Activated CD4-positive, CD25-positive, alpha-beta regulatory T cell treated with anti-CD3 and anti-CD28 coated beads, Interleukin-2, amount 50 U/mL, for 24 hours (primary cell): ENCODE data around the gene COL27A1.

Experiments used
- ATAC-seq, 2 donors: fragments of 150-1000 bp; cut with Tn5 transposase; one replicate each; pipeline ENCODE4 v1.10.0; 2021; ENCODE audit warnings: mild to moderate bottlenecking in 1 of 2, moderate library complexity in 1 of 2

COL27A1 gene

DNA sequence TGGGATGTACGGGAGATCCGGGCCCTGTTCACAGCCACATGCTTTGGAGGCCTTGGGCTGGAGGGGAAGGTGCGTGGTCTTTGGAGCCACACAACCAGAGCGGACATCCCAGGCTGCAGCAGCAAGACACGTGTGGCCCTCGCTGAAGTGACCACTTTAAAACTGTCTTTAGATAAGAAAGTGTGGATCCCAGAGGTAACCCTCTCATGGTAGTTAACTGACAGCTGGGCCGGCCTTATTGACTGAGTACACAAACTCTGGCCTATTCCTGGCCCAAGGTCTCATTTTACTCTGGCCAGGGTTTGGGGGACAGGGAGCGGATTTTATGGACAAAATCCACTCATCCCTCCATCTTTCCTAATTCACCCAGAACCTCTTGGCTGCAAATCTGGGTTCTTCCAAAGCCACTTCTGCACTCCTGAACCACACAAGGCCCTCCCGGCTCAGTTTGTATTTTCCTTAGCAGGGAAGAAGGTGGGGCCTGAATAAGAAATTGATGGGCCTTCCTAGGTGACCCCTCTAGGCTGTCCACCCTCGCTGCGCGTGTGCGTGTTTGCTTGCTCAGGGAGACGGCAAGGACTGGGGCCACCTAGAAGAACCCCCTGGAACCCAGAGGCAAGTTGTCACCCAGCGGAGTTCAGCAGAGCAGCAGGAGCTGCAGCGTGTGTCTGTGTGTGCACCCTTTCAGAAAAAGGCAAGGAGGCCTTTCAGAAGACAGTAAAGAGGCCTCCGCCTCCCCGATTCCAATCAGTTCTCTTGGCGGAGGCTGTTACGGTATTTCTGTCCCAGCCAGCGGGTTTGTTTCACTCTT is 94.3 kb downstream of the COL27A1 start:
- ATAC-seq = no peak

DNA sequence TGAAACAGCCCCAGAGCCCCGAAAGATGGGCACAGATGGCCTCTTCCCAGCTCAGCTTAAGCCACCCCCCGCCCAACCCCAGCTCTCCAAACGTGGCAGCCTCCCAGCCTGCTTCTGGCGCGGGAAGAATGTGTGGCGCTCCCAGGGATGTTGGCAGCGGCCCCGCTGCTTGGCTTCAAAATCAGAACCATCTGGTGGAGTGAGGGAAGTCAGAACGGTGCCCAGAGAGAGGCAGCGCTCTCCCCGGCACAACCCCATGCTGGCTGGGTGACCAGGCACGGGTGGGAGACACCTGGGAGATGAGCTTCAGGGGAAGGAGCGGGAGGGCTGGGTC is 94.9 kb downstream of the COL27A1 start:
- ATAC-seq = no peak

DNA sequence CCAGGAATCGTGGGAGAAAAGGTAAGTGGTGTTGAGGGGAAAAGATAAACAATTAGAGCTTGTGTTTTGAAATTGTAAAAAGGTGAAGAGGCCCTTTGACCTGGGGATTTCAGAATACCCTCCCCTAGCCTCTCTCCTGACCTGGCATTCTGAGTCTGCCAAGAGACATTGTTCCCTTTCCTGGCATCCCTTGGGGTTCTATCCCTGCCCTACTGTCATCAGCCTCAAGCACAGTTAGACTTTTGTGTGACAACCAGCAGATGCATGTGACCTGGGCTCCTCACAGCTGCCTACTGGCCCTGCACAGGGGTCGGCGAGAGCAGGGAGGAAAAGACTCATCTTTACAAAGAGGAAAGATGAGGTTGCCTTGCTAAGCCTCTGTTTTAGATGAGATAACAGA is 95.3 kb downstream of the COL27A1 start:
- no peak for ATAC-seq

DNA sequence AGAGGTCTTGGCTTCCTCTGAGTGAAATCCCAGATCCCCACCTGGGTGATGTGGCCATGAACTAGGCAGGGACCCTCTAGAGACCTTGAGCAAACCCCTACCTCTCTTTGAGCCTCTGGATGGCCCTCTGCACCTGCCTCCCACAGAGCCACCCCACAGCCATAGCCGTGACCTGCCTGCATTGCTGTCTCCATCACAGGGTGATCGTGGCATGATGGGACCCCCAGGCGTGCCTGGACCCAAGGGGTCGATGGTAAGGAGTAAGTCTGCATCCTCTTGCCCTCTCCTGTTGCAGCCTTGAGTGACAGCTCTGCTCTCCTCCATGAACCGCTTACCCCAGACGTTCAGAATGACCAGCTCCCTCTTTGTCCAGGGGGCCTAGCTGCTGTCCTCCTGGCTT is 97.1 kb downstream of the COL27A1 start:
- ATAC-seq = no peak

DNA sequence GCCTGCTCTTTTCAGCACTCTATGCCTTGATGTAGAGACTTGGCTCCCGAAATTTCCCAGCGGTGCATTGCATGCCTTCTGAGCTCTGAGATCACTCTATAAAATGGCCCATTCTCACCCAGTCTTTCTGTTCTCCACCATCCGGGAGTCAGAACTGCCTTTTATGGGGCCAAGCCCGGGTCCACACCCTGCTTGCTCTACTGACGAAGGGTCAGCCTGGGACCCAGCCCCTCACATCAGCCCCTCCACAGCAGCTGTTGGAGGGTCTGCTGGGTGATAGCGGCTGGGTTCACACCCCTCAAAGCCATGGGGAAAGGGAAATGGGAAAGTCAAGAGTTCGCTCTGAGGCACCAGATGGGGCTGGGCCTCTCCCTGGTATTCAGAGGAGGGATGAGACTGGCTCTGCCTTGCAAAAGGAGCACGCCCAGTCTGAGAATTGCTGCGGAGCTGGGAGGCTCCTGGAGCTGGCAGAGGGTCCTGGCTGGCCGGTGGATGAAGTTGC is 101.5 kb downstream of the COL27A1 start:
- no peak for ATAC-seq

DNA sequence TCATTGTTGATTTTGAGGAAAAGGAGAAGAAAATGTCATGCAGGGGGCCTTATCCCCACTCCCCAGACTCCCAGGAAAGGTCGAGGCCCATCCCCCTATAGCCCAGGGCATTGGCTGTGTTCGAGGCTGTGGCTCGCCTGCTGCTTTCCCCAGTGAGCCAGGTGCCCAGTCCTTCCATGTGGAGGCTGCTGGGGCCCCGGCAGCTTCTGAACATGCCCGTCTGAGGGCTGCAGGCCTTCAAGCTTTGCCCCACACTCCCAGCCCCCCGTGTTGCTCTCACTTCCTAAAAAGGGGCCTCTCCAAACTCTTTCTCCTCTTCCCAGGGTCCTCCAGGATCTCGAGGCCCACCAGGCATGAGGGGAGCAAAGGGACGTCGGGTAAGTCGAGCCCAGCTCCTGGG is 102.9 kb downstream of the COL27A1 start:
- no peak for ATAC-seq

DNA sequence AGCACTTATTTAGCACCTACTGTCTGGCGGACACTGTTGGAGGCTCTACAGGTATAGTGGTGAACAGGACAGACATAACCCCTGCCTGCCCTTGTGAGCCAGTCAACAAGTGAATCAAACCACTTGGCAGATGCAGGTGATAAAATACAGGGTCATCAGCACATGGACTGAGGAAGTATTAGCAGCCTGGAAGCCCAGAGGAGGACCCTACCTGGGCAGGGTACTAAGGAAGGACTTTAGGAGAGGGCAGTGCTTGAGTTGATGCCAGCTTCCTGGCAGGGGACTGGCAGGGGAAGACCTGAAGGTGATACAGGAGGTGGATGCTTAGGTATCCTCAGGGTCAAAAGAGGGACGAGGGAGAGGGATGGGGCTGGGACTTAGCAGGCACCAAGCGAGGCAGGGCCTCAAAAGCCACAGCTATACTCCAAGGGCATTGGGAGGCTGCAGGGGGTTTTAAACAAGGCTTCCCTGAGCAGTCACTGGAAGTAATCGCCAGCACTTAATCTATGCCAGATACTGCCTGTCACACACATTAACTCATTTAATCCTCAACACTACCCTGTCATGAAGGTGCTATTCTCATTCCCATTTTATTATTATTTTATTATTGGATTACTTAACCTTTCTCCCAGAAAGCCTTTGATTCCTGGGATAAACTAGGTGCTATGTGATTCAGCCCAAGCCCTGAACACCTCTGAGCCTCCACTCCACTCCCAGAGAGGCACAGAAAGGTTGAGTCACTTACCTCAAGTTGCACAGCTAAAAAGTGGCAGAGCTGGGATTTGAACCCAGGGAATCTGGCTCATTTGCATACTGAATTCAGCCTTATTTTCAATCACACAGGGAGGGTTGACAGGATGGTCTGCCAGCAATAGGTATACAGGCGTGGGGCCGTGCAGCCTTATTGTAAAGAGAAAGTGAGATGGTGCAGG is 103.8 kb downstream of the COL27A1 start:
- ATAC-seq = no peak

DNA sequence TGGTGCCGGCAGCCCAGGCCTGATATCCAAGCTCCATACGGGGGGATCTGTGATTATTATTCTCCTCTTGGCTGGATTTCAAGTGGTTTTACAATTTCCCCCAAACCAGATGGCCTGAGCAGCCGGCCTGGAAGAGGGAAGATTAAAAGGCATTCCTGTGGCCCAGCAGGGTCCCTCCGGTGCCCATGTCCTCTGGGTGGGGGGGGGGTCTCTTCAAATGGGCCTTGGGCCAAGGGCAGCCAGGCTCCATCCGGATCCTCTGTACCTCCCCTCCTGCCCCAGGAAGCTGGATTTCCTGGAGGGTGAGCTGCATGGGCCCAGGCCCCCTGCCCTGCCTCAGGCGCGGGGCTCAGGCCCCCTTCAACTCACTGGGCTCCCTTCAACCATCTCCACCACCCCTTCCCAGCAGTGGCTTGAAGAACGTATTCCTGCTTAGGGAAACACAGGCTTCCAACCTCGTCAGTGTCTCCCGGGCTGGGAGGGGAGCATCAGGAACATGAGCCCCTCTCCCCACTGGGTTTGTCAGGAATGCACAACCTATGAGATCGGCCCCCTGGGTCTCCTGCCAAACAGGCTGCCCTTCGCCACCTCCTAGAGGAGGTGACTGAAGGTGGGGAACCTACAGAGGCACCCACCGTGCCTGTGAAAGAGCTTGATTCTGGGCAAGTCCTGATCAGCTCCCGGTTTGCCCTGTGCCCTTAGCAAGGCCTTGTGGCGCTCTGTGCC is 104.6 kb downstream of the COL27A1 start:
- ATAC-seq = no peak

DNA sequence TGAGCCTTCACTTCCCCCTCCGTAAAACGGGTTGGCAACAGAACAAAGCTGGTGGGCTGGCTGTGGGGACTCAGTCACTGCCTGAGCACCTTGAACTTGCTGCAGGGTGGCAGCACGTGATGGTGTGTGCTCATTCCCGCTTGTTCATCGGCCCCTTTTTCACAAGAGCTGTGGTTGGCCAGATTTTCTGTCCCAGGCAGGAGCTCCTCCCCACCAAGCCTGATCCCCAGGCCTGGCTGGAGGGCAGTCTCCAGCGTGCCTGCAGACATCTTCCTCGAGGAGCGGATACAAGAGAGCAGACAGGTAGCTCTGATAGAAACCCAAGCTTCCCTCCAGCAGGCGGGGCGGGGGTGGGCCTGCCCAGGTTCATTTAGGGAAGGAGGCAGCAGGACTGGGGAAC is 105.7 kb downstream of the COL27A1 start:
- no peak for ATAC-seq

DNA sequence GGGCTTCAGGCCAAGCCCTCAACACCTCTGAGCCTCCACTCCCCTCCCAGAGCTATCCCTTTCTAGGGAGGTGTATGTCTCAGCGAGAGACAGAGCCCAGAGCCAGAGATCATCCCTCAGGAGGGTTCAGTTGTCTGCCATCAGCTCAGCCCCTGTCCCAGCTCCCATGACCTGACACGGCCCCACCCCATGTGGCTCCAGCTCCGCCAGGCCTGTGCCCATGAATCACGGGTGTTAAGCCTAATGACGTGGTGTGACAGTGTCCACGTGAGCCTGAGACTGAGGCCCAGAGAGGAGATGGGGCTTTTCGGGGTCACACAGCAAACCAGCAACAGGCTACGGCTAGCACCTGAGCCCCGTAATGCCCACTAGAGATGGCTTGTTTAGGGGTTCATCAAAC is 106.7 kb downstream of the COL27A1 start:
- ATAC-seq = no peak

DNA sequence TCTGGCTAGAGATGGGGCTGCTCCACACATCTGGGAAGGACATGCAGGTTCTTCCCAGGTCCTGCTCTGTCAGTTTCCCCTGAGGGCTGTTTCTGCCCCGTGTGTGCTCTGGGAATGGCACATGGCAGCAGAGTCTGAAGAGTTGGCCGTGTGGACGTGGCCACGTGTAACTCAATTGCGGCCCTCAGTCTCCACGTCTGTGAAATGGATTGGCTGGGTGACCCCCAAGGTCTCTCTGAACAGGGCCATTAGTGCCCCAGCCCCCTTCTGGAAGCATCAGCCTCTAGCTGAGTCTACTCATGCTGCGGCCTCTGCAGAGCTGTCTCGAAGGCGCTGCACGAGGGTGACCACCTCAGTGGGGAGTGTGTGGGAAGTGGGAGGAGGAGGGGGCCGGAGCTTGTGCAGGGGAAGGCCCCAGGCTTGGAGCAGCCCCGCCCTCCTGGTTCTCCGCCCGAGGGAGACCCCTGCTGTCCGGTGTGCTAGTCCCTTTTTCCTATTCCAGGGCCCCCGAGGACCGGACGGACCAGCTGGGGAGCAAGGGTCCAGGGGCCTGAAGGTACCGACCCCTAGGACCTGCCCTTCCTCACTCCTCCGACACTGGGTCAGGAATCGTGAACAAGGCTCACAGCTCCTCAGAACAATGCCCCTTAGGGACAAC is 108.6 kb downstream of the COL27A1 start:
- no peak for ATAC-seq

DNA sequence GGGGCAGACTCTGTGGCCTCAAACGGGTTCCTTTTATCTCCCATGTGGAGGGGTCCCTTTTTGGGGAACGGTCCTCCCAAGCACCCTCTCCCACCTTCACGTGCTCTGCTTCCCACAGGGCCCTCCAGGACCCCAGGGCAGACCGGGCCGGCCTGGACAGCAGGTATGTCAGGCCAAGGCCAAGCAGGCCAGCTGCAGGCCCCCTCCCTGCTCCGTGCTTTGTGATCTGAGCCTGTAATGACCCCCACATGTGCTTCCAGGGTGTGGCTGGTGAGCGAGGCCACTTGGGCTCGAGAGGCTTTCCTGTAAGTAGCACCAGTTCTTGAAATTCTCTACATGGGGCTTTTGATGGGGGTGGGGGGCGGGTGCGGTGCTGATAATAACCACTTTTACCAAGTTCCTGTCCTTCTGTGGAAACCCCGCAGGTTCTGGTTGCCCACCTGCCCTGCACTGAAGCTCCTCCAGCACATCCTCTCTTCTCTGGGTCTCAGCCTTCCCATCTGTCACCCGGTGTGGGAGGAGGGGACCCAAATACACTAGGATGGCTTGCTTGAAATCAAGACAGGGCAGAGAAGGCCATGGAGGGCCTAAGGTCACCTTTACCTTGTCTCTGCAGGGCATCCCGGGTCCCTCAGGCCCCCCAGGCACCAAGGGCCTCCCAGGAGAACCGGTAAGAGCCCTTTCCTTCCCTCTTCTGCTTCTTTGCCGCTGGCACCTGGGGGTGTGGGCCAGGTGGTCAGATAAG is 109.6 kb downstream of the COL27A1 start:
- no peak for ATAC-seq

DNA sequence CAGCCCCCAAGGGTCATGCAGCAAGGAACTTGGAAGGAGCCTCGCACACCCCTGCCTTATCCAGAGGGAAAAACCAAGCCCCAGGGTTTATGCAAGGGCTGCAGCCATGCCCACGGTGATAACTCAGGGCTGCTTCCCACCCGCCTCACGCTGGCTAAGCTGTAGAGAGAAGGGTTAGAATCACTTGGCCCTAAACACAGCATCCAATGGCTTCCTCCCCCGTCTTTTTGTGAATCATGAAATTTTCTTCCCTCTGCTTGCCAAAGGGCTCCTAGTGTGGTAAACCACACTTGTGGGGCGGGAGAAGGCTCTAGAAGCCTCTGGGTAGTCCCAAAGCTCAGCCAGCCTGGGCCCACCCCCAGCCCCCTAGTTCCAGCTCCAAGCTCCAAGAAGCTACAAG is 111.6 kb downstream of the COL27A1 start:
- ATAC-seq = no peak

DNA sequence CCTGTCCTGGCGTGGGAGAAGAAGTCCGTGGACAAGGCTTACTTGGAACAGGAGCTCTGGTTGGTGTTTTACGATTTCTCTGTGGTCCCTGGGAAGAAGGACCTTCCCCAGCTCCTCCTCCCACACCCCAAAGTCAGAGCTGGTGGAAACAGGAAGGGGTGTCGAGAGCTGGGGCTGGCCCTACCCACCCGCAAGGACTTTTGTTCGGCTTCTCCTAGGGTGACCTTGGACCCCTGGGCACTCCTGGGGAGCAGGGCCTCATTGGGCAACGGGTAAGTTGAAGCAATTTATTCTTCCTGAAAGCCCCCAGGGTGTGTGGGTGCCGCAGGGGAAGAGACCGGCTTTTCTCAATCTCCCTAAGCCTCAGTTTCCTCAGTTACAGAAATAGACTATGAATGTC is 113.7 kb downstream of the COL27A1 start:
- no peak for ATAC-seq

DNA sequence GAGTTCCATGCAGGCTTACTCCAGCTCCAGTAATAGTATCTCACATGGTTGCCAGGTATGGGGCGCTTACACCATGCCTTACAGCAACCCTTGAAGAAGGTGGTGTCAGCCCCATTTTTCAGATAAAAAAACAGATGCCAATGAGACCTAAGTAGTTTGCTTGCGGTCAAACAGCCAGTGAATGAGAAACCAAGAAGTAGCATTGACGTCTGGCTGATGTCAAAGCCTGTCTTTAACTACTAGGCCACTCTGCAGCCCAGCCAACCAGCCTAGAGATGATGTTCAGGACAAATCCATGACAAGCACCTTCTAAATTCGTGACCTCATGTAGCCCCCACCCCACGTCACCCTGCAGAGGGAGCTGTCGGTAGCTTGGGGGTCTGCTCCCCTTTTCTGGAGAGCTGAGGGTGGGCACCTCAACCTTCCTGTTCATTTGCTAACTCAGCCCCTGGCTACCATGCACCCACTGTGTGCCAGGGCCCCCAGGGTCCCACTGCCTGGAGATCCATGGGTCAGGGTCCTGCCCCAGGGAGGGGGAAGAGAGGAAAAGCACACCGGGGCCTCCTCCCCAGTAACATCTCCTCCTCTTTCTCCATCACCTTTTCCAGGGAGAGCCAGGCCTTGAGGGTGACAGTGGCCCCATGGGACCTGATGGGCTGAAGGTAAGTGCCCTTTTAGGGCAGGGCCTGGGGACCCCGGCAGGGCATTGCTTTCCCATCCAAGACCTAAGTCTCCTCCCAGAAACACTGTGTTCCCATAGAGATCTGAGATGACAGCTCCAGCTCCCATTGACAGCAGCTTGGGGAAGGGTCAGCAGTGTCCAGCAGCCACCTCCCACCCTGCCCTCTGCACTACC is 115.0 kb downstream of the COL27A1 start:
- ATAC-seq = no peak

DNA sequence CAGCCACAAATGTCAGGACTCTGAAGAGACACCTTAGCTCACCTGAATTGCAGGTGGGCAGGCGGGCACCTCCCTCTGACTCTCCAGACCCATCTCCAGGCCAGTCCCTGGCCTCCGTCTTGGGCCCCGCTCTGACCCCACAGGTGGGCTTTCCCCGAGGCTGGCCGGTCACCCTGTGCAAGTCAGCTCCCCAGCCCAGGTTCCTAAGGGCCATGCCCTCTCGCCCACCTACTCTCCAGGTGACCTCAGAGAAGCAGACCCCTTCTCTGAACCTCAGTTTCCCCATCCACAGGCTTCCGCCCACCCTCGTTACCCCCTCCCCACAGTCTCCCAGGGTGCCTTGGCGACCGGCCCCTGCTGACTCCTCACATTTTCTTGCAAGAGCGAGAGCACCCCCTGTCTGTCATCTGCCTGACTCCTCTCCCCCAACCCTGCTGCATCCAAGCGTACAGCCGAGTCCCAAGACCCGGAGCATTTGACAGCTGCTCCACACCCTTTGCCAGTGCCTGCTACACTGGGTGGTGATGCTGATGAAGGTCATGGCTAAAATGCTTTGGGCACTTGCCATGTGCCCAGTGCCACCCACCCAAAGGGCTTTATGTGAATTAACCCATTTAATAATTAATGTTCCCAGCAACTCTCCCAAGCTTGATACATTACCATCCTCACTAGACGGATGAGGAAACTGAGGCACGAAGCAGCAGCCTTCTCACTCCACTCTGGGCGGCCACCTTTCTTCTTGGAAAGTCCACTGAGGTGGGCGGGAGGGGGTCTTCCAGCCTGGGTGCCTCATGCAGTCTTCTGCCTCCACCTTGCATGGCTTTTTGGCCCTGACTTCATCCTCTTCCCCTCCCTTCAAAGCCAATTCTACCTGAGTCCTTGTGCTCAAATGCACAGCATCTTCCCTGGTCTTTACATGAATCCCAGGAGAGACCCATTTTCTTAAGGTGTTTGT is 116.5 kb downstream of the COL27A1 start:
- ATAC-seq = no peak

DNA sequence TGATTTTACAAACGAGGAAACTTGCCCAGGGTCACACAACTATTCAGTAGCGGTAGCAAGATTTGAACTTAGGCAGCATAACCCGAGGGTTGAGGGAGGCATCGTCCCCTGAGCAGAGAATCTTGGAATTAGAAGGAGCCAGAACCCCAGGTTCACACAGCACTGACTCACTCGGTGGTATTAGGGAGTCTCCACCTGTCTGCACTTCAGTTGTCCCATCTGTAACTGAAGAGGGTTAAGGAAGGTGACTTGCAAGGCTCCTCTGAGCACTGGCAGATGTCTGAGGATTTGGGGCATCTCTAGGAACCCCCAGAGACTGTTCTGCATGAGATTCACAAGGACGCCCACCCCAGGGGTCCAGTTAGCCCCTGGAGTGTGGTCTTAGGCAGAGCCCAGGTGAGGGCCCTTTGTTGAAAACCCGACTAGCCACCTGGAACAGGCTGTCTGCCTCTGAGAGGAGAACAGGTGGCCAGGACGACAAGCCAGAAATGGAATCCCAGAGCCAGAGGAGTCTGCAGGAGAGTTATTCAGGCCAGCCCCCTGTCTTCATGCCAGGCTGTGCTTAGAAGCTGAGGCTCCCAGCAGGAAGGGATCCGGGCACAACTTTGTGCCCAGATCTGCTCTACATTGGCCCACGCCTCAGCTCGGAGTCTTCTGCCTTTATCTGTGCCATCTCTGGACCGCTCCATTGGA is 117.5 kb downstream of the COL27A1 start:
- no peak for ATAC-seq

DNA sequence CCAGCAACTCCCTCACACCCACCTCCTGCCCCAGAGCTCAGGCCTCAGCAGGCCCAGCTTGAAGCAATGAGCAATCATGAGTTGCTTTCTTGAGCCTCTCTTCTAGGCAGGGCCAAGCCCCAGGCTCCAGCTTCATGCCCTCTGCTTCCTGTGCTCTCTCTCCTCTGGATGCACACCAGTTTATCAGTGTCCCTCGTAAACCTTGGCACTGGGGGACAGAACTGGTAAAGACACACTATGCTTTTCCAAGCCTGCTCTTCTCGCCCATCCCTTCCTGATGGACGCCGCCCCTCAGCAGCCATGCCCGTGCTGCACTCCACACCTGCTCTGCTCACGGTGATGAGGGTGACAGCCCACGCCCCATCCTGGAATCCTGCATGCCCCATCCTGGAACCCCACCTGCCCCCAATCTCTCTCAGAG is 118.1 kb downstream of the COL27A1 start:
- no peak for ATAC-seq

DNA sequence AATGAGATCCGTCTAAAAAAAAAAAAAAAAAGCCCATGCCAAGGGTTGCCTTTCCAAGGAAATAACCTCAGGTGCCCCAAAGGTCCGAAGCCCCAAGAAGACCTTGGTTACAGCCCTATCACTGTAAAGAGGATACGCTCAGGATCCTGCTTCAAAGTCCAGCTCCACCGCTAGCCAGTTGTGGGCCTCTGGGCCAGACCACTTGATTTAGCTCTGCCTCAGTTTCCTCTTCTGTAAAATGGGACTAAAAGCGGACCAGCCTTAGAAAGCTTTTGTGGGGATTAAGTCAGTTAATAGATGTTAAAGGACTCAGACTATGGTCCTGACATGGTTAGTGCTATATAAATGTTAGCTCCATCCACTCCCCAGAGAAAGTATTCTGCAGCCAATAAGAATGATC is 118.9 kb downstream of the COL27A1 start:
- no peak for ATAC-seq
